GM18526 (cell line): ENCODE measurements around the gene SREBF1.

Experiments
- POLR2A ChIP-seq: IDR thresholded peaks from 3 replicates; pipeline ENCODE4 v1.6.1; 2011; ENCODE audit not compliant: insufficient read length; ENCODE audit errors: extremely low read depth

The SREBF1 gene

DNA sequence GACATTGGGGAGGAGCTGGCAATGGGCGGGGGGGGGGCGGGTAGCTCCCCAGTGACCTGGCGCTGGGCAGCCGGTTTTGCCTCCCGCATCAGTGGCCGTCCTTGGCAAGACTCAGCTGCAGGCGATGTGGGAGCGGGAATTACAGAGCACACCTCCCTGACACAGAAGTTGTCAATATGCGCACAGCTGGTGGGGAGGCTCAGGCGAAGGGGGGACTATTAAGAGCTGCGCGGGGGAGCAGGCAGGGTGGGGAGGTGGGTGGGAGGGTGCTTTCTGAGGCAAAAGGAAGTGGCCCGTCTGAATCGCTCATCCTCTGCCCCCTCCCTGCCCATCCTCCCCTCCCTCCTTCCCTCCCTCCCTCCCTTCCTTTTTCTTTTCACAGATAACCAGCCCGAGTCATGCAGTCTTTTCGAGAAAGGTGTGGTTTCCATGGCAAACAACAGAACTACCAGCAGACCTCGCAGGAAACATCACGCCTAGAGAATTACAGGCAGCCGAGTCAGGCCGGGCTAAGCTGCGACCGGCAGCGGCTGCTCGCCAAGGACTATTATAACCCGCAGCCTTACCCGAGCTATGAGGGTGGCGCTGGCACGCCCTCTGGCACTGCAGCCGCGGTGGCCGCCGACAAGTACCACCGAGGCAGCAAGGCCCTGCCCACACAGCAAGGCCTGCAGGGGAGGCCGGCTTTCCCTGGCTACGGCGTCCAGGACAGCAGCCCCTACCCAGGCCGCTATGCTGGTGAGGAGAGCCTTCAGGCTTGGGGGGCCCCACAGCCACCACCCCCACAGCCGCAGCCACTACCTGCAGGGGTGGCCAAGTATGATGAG lies 44.0 kb downstream of the SREBF1 start:
- TF ChIP-seq POLR2A, result no peak

DNA sequence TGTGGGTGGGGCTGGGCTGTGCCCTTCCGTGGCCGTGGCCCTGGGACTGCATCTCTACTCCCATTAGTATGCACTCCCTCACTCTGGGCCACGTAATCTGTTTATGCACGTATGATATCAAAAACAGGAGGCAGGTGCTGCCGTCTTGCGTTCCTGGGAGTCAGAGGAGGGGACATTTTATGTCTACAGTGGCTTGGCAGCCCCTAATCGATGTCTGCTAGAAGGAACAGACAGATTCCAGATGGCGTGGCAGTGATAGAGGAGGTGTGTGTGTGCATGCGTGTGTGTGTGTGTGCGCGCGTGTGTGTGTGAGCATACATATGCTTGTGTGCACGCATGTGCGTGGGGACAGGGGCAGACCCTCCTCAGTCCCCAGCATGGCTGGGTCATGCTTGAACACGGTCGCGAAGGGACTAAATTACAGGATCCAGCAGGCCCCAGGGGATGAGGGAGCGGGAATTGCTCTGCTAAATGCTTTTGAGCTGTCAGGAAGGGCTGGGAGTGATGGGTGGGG lies 44.7 kb downstream of the SREBF1 start:
- TF ChIP-seq POLR2A, result no peak

DNA sequence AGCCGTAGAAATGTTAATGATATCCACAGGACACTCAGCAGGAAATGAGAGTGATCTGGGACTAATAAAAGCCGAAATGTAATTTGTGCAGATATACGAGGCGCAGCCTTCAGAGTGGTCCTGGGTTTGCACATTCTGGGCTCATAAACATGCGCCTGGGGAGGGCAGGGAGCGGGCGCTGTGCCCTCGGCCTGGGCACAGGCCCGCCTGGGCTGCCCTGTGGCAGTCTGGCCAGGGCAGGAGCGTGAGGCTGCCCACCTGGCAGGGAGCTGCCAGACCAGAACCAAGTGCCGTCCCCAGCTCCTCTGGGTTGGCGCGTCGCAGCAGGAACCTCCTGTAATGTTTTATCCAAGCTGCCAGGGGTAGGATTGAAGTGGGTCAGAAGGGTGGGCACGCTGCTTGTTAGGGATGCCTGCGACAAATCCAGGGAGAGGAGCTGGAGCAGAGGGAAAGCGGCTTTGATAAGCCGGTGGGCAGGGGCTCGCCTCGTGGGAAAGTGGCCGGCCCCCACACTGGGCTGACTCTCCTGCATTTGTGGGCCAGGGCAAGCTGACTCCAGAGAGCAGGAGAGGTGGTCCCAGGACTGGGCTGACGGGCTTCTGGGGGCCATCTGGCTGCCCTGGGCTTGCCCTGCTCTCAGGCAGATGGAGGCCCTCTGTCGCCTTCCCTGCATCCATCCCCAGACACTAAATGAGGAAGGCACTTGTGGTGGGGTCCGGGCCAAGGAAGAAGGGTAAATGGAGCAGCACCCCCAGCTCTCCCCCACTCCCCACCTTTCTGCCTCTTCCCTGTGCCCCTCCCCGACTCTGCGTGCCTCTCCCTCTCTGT lies 45.9 kb downstream of the SREBF1 start:
- TF ChIP-seq POLR2A, result no peak

DNA sequence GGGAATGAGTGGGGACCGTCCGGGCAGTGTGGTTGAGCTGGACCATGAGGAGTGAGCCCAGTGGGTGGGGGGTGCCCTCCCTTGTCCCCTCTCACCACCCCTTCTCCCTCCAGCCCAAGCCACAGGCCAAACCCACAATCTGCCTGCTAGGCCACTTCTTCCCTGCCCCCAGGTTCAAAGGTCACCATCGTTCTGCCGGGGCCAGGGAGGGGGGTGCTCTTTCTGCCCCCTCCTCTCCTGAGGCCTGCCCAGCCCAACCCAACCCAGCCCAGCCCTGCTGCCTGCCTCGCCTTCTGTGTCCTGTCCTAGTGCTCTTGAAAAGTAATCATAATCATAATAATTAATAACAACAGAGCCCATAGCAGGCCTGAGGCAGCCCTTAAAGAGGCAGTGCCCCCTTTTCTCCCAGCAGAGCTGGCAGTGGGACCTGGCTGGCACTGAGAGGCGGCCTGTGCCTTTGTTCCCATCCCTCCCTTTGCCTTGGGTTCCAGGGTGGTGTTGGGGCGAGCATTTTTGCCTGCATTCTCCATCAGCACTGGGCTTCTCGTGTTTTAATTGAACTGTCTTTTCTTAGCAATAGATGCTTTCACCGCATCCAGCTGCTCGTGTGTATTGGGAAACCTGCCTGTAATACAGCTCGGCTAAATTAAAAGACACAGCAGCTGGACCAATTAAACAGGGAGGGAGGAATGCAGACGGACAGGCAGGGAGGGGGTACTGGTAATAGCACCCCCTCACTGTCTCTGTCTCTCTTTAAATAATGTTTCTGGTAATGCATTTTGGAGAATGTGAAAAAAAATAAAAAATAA lies 46.8 kb downstream of the SREBF1 start:
- no peak for TF ChIP-seq POLR2A

DNA sequence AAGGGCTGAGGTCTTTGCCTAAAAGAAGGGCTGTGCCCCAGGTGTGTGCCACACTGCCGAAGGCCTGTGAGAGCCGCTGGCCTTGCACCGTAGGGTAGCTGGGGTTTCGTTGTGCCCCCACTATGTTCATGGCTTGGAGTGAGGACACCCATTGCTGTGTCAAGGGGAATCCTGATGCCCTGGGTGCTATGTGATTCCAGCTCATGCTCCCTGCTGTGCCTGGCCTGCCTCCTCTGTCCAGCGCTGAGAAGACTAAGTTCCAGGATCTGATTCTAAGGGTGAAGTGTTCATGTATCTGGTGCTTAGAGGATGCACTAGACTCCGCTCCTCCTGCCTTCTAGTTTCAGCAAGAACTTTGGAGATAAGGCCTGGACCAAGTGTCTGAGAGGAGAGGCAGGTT lies 47.4 kb downstream of the SREBF1 start:
- no peak for TF ChIP-seq POLR2A

DNA sequence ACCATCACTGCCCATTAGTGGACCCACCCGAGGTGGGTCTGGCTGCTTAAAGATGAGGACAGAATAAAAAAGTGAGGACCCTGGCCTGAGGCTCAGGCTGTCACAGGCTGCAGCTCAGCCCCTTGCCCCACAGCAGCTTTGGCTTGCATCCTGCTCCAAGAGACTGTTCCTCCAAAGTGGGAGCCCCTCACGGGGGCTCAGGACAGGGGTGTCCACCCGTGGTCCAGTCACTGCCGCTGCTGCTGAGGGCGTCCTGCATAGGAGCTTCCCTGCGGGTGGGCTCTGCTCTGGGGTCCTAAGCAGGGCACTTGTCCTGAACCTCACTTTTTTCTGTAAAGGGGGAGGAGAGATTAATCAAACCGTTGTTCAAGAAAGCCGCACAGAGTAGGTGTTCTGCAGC lies 47.8 kb downstream of the SREBF1 start:
- no peak for TF ChIP-seq POLR2A

DNA sequence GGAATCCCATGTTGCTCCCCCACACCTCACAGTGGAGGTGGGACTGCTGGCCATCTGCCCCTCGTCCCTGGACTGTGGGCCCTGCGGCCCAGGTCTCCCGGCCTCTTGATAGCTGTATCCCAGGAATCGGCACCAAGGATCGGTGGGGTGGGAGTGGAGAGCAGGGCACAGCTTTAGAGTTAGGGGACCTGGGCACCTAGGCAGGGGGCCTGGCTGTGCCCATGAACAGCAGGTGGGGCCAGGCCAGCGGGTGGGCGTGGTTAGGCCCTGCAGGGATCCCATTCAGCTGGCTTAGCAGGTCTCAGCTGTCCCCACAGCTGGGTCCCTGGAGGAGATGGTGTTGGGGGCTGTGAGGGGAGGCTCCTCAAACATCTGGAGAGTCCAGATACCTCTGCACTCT lies 49.2 kb downstream of the SREBF1 start:
- no peak for TF ChIP-seq POLR2A

DNA sequence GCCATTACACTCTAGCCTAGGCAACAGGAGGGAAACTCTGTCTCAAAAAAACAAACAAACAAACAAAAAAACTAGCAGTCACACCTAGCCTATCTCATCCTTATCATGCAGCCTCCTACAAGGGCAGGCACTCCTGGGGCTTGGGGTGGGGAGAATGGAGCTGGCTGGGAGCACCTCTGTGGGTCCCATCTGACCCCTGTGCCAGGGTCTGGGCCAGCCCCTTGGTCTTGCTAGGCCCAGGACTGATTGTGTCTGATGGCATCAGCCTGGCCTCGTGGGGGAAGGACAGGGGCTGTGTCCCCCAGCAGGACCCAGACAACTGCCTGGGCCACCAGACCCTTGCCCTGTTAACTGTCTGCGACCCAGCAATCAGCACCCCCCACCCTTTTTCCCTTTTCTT lies 49.8 kb downstream of the SREBF1 start:
- TF ChIP-seq POLR2A, result no peak

DNA sequence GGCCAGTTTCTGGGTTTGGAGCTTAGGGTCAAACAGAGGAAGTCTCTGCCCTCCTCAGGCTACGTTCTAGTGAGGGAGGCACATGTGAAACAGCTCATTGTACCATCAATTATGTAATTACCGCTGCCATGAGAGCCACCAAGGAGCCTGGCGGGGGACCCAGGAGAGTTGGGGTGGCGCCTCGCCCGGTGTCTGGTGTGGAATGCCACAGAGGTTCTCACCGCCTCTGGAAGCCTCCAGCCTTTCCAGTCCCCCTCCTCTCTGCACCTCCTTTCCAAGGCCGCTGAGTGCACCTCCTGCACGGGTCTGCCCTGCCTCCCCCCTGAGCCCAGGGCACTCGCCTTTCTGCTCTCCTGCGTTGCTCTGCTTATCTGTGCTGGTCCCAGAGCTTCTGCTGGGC lies 51.4 kb downstream of the SREBF1 start:
- no peak for TF ChIP-seq POLR2A

DNA sequence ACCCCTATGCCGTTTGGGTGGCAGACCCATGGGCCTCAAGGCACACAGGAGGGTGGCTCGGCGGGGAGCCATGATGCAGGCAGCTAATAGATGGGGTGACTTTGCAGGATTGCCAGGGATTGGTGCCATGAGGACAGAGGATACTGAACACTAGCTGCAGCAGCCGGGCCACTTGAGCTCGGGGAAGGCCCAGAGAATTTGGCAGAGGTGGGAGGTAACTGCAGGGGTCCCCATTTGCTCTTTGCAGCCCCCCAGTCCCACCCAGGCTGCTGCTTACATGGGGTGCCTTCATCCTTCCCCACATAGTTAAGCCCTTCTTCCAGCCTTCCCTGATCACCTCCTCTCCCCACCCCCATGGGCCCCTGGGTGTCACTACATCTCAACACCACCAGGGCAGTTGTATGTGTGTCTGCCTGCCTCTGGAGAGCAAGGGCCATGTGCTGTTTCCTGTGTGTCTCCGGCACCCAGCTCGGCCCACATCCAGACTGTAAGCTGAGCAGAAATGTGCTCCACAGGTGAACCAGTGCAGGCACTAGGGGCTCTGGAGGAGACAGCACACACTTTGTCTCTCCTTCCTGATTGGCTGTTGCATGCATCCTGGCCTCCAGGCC lies 52.0 kb downstream of the SREBF1 start:
- TF ChIP-seq POLR2A, result no peak

DNA sequence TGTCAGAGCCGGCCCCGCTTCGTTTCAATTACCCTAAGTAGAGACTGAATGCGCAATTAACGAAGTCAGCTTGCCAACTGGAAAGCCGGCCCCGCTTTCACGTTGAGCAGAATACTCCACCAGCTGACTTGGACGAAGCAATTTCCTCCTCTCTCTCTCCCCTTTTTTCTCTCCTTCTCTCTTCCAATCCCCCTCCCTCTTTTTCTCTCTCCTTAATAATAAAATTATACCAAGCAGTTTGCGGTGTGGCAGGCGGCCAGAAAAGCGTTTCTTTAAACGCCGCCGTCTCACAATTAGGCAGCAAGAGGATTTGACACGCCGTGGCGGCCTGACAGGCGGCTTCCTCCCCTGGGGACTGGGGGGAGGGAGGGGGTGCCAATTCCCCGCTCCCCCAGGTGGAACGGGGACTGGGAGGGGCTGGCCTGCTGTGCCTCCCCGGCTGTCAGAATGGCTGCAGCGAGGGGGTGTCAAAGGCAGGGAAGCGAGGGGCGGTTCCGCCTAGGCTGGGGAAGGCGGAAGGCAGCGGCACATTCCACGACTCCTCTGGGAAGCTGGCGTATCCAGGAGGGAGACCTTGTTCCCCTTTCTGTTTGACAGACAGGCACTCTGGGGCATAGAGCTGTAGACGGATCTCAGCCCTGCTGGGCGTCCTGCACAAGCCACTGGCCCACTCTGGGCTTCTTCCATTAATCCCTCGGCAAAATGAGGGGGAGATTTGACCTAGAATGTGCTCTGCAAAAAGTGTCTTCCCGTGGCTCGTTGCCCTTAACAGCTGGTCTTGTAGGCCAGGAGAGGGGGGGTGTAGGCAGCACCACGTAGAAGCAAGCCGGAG lies 52.7 kb downstream of the SREBF1 start:
- TF ChIP-seq POLR2A, result no peak

DNA sequence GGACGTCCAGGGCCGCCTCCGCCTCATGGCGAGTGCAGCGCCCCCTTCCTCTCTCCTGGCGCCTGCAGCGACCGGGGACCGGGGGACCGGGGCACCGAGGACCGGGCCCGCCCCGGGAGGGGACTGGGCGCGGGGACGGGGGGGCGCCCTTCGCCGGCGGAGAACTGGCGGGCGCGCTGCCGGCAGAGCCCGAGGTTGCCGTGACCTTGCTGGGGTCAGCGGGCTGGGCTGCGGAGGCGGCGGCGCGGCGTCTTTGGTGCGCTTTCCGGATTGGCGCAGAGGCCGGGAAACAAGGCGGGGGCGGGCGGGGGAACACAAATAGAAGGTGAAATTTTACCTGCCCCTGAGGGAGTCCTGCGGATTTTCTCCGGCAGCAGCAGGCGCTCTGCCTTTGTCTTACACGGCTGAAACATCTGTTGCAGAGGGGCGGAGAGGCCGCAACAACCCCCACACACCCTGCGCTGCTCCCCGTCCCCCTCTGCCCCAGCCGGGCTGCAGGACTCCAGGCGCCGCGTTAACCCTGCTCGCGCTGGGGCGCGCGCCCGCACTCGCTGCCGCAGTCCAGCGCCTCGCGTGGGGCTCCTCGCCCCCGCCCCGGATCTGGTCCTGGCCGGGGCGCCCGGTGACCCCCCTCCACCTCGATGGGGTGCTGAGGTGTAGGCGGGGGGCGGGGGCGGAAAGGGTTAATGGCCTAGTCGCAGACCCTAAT lies 53.5 kb downstream of the SREBF1 start:
- peak; percentile 24 for TF ChIP-seq POLR2A

DNA sequence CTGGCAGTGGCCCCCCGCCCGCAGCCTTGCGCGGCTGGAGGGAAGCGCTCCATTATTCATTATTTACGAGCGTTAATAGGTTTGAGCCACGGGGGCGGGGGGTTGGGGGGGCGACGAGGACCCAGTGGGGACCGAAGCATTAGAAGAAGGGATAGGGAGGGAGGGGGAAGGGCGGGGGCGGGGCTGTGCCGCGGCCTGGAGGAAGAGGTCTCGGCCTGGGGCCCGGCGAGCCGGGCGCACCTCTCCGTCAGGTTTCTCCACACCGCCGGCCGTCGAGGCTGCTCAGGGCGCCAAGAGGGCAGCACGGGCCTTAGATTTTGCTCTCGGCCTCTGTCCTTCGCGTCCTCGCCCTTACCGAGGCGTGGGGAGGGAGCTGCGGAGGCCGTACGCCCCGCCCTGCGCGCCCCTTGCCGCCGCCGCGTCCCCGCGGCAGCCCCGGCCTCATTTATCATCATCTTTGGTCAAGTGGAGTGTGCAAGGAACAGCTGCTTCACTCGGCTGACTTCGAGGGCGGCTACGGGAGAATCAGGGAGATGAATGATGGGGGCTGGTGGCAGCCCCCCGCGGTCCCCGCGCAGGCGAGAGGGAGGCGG lies 54.2 kb downstream of the SREBF1 start:
- no peak for TF ChIP-seq POLR2A
